HG03066 (cell line): ENCODE measurements around the gene PPIL6.

Experiments used
- ATAC-seq: cut with Tn5 transposase; IDR thresholded peaks from one replicate; pipeline ENCODE4 v1.9.1; 2021; ENCODE audit warnings: low read depth; ENCODE audit not compliant: unreplicated experiment

PPIL6 gene

DNA sequence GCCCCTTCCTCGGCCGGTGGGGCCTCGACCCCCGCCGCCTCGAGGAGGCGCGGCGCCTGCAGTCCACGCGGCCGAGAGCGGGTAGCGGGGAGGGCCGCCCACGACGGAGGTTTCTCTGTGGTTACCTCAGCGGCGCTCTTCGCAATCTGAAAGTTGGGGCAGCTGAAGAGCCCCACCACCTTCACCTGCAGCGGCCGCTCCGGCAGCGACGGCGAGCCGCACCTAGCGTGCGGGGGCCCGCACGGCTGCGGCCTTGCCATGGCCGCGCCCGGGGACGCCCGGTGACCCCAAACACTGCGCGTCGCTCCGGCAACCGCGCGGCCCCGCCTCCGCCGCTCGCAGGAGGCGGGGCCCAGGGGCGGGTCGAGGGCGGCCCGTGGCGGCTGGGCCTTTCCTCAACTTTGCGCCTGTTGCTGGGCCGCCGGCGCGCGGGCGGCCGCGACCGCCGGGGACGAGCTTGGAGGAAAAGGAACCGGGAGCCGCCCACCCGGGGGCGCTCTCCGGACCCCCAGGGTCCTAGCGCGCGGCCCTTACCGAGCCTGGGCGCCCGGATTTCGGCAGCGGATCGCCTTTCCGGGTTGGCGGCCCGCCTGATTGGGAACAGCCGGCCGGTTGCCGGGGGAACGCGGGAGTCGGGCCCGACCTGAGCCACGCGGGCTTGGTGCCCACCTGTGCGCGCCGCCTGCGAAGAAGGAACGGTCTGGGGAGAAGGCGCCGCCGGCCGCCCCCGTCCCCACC is at the start of gene PPIL6, which contains the start of gene SMPD2:
Gene PPIL6 (minus strand): TSS at position 298 of the 738 bp plus-strand sequence. CDS start 38 bp downstream, at position 260.
Gene SMPD2 (plus strand): TSS at position 394 of the 738 bp plus-strand sequence. CDS start 398 bp downstream, outside the sequence.
- peak; percentile 84 for ATAC-seq

DNA sequence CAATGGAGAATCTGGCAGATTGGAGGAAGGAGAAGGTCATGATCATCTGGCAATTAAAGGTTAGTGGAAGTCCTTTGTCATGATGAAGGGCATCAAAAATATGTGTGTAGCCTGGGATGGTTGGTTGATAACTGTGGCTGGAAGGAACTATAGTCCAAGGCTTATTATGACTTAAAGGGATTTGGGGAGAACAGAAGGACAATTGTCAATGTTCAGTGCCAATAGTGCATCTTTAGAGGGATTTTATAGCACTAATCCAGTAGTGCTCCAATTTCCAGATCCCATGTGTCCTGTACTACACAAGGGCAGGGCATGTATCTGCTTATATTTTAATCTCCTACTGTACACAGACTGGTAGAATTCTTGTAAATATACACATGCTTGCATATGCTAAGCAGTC is 47.6 kb upstream of the PPIL6 start:
- ATAC-seq, result no peak

DNA sequence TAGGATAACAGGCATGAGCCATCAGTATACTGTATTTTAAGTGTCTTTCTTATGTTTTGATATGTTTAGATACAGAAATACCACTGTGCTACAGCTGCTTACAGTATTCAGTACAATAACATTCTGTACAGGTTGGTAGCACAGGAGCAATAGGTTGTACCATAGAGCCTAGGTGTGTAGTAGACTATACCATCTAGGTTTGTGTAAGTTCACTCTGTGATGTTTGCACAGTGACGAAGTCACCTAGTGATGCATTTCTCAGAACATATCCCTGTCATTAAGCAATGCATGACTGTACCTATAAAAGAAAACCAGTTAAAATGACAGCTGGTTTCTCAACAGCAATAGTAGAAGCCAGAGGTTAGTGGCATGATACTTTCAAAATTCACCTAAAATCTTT is 45.6 kb upstream of the PPIL6 start:
- ATAC-seq, result no peak

DNA sequence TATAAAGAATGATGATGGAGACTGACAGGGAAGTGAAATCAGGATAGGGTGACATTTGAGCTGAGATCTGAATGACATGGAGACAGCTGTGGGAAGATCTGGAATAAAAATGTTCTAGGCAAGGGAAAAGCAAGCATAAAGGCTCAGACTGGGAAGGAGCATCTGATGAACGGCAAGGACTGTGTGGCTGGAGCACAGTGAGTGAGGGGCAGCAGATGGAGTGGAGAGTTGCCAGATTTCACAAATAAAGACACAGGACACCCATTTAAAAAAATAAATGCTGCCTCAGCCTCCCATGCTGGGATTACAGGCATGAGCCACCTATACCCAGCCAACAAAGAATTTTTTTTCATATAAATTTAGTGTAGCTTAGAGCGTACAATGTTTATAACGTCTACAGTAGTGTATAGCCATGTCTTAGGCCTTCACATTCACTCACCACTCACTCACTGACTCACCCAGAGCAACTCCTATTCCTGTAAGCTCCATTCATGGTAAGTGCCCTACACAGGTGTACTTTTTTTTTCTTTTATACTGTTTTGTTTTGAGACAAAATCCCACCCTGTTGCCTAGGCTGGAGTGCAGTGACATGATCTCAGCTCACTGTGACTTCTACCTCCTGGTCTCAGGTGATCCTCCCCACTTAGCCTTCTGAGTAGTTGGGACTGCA is 45.0 kb upstream of the PPIL6 start:
- no peak for ATAC-seq

DNA sequence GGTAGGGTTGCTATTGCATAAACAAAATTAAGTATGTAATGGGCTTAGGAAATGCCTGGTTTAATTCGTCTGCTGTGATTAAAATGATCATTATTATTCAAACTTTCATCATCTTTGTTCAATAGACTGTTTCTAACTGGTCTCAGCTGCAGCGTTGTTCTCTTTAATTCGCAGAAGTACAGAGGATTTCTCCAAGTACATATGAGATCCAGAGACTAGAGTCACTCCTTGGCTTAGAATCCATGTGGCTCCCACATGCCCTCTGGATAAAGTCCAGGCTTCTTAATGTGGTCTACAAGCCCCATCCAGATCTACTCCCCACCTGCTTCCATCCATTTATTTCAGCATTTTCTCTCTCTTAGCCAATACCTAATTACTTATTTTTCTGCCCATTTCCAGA is 43.7 kb upstream of the PPIL6 start:
- ATAC-seq, result no peak

DNA sequence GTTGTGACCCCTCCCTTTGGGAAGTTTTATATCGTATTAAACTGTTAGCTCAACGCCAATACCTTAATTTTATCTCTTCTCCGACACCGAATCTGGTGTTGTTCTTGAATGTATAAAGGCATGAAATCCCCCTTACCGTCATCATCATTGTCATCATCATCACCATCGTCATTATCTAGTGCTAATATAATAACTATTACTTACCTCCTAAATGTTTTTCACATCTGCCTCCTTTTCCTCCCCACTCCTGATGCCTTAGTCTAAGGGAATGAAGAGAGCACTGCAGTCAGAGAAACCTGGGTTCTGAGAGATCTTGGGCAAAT is 43.3 kb upstream of the PPIL6 start:
- ATAC-seq, result no peak

DNA sequence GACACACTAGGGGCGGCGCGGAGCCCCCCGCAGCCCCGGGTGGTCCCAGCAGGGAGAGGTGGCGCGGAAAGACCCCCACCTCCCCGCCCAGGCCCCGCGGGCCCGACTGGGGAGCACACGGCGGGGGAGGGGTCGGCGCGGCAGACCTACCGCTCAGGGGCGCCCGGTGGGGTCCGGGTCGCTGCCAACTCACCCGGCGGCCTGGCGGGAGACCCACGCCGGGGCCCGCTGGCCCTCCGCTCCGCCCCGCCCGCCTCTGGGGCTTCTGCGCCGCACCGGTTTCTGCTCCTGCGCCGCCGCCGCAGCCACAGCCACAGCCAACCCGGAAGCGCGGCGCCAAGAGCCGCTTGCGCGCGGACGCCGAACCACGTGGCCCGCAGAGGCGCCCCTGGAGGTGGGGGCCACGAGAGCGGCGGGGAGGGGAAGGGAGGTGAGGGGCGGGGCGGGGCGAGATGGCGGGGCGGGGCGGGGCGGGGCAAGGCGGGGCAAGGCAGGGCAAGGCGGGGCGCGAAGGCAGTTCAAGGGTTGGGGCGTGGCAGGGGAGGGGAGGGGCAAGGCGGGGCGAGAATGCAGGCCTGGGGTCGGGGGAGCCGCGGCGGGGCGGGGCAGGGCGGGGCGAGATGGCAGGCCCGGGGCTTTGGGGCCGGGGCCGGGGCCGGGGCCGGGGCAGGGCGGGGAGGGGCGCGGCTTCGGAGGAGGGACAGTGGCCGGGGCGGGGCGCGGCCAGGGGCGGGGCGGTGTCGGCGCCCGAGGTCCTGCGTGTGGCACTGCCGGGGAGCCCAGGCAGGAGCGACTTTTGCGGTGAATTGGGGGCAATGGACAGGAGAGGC is 42.7 kb upstream of the PPIL6 start, which contains the start of gene ZBTB24:
Gene ZBTB24 (minus strand): TSS at position 315 of the 830 bp plus-strand sequence. CDS start 1,193 bp downstream, outside the sequence.
- ATAC-seq, result peak; percentile 87

DNA sequence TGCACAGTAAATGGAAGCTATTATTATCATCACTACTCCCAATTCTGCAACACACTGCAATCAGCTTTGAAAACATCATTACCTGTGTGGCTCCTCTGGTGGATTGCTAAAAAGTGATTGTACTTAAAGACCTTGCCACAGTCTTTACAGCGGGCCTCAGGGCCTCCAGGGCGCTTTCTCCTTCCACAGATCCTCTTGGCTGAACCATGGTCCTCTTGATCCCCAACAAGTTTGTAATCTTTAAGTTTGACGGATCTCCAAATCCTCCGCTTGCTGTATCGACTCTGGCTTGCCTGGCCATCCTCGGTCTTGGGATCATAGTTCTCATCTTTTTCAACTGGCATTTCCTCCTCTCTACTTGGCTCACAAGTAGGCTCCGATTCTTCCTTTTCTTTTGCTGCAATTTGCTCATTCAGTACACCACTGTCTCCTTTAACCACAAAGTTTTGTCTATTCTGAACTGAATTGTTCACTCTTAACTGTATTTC is 40.6 kb upstream of the PPIL6 start:
- no peak for ATAC-seq

DNA sequence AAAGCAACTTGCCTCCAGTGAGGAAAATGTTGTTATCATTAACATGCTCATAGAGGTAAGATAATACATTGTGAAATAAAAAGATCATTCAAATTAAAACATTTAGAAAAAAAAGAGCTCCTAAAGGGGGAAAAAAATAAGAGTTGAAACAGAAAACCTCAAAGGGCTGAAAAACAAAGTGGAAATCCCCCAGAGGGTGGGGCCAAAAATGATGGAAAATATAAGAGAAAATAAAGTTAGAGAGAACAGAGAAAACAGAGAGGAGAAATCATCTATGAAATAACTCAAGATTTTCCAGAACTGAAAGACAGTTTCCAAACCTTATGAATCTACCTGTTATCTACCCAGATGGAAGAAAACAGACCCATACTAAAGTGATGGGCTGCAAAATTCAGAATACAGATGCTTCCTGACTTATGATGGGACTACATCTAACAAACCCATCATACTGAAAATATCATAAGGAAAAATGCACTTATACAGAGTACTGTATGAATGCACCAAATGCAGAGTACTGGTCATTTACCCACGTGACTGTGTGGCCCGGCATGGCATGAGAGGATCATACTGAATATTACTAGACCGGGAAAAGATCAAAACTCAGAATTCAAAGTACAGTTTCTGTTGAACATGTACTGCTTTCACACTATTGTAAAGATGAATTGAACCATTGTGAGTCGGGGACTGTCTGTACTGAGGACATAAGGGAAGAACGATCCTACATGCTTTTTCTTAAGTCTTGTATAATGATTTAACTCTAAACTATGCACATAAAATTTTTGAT is 38.6 kb upstream of the PPIL6 start:
- no peak for ATAC-seq

DNA sequence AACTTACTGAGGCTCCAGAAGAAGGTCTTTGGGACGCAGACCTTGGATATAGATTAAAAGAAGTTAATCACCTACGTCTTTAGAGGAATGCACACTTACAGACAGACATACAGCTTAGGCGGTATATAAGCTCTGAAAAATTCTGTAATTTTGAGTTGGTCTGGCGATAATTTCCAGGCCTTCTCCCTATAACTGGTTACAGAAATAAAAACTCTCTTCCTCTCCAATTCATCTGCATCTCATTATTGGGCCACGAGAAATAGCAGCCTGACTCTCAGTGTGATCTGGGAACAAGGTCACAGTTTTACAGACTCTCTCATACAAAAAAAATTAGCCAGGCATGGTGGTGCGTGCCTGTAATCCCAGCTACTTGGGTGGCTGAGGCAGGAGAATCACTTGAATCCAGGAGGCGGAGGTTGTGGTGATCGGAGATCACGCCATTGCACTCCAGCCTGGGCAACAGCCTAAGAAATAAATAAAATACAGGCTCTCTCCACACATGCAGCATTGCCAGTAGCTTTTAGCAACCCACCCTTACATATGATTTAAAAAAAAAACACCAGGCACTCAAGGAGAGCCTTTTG is 37.9 kb upstream of the PPIL6 start:
- no peak for ATAC-seq

DNA sequence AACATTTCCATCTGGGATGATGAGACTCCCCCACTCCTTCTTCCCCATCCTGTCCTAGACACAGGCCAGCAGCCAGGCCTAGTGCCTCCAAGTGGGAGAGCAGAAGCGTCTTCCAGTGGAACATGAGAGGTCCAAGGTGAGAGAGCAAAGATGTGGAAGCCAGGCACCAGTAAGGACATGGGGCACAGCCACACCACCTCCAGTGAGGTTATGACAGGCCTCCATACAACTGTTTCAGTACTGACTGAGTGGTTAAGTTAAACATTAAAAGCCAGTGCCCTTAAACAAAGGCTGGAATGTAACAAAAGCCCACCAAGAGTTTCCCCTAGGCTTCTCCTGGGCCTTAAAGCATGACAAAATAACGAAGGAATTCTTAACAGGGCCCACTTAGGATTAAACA is 37.3 kb upstream of the PPIL6 start:
- peak; percentile 65 for ATAC-seq

DNA sequence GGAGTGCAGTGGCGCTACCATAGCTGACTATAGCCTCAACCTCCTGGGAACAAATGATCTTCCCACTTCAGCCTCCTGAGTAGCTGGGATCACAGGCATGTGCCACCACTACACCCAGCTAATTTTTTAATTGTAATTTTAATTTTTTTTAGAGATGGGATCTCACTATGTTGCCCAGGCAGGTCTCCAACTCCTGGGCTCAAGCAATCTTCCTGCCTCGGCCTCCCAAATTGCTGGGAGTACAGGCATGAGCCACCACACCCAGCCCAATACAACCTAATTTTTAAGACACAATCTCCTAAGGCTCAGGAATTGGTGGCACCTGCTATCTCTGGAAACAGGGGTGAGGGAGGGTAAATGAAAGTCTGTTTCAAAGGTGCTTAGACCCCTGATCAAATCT is 36.8 kb upstream of the PPIL6 start:
- no peak for ATAC-seq

DNA sequence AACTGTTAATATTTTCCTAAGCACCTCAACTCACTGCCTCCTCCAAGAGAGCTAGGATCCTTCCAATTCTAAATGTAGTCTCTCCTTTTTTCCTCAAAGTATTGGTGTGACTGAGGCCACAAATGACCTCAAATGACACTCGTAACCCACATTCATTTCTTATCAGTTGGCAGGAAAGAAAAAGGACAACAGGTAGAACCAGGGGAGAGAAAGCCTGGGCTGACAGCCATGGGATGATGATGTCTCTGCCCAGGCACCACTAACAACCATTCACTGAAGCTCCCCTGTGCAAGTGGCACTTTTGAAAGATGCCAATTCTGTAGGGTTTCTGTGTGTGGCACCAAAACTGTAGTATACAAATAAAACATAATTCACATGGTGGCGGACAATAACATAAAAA is 35.2 kb upstream of the PPIL6 start:
- ATAC-seq, result no peak

DNA sequence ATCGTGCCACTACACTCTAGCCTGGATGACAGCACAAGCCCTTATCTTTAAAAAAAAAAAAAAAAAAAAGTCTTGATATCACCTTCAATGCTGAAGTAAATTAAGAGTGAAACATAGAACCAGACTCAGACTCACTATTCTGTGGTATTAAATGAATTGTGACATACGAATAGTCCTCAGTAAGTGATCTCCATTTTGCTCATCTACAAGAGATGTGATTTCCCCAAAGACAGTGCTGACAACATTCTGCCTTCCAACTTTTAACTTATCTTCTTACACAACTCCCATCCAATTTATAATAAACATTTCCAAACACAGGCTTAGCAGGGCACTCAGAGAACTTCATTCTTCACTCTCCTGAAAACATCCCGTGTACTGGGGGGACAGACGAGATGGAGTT is 34.6 kb upstream of the PPIL6 start:
- no peak for ATAC-seq

DNA sequence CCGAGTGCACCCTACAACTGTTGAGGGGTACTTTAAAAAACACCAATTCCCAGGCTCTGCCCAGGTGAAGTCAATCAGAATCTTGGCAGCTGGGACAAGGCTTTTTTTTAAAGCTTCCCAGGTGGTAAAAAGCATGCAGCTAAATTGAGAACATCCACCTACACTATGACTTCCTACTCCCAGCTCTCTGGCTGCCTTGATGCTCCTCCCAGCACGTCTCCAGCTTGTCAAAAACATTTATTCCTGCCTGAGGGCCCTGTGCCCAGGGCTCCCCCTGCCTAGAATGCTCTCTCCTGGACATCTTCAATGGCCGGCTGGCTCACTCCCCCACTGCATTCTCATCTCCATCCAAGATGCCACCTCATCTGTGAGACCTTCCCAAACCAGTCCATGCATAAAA is 32.7 kb upstream of the PPIL6 start:
- ATAC-seq, result no peak

DNA sequence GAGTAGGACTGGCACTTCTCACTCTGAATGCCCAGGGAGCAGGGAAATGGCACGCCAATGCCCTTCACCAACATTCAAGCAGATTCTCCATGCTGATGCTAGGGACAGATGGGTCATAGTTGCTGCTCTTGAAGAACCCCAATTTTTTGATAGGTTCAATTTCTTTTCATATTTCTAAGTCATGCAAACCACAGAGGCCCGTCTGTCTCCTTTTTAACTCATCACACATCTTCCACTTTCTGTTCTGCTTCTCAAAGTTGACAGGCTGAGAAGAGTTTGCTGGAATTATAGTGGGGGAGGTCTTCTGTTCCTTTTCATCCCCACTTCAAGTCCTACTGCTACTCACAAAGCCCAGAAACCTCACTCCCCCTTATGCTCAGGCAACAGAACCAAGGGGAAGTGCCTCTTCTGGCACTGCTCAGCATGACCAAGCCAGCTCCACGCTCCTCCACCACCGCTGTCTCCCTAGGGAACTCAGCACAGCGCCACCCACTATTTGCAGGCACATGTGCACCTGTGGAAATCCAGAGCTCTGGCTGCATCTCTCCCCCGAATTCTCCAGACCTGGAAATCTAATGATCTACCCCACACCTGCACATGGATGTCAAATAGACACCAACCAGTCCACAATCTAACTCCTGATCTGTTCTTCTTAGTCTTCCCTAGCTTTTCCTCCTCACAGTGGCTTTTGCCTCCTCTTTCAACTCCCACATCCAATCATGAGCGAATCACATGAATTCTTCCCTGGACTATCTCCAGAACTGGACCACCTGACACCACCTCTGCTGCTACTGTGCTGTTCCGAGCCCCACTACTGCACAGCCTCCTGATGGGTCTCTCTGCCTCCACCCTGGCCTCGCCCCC is 31.9 kb upstream of the PPIL6 start:
- peak; percentile 63 for ATAC-seq

DNA sequence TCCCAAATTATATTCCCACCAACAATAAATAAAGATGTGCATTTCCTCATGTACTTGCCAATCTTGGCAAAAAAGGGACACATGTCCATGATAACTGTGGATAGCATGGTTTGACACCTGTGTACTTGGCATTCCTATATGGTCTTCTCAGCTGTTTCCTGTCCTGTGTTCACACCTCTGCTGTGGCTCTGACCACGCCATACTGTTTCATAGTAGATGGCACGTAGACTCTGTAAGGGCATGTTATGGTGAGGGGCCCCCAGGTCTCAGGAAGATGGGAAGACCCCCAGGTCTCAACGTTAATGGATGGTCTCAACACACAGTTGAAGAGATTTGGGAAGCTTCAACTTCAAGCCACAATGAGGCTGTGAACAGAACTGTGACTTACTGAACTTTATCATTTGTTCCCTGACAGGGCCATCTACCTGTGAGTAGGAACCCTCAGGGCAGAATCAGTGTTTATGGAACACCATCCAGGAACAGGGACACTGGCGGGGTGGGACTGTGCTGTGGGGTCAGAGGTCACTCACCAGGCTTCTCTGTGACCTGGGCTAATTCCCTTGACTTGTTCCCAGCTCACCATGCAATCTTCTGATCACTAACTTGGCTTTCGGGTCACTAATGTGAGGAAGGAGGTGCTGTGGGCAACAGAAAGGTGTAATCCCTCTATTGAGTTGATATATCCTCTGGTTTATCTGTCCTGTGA is 30.8 kb upstream of the PPIL6 start:
- ATAC-seq, result no peak

DNA sequence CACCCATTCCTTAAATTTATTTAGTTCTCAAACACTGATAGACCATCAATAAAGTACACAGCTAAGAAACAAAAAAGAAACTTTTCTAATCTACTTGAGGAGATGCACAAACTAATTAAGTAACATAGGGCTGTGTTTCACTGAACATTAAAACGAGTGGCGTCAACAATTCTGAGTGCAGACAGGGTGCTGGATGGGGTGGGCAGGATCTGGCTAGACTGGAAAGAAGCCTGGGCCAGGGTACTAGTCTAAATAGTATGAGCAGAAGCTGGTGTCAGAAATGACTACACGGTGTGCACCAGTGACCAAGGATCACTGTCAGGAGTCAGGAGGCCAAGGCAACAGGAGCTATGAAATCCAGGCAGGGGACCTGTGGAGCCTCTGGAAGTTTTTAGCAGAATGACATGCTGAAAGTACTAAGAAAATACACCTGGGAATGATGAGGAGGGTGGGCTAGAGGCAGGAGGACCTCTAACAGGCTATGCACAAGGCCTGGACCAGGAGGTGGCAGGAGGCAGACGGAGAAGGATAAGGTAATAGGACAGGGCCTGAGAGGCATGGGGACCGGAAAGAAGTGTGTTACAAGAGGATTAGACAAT is 29.3 kb upstream of the PPIL6 start:
- ATAC-seq, result no peak
